Gastrocnemius medialis (tissue), 4 donors: ENCODE measurements around the gene CAMTA1.

ENCODE experiments used
- CTCF ChIP-seq, 5 experiments: fragments of 450-650 bp in 3 of 5; fragments of 200-600 bp in 2 of 5; sonication (generic) in 2 of 5; IDR thresholded peaks in 4 of 5; conservative IDR thresholded peaks in 1 of 5; 1 replicate in 4 of 5; 2 replicates in 1 of 5; pipeline ENCODE4 v1.5.1; 2016 to 2019; ENCODE audit warnings: antibody characterized with exemption in 5 of 5, mild to moderate bottlenecking in 3 of 5, moderate library complexity in 3 of 5
- POLR2A ChIP-seq, 2 donors: fragments of 450-650 bp; IDR thresholded peaks; one replicate each; pipeline ENCODE4 v1.6.1; 2017; ENCODE audit warnings: antibody characterized with exemption in 2 of 2, mild to moderate bottlenecking in 2 of 2, moderate library complexity in 2 of 2

GRCh38 chr1:7760245-7760644, 975.0 kb downstream of the CAMTA1 start:
- TF ChIP-seq POLR2A (IDR thresholded peaks at IDR 0.05) = no peak
- TF ChIP-seq CTCF (IDR thresholded peaks at IDR 0.05 in 4 of 5, conservative IDR thresholded peaks at IDR 0.05 in 1 of 5) = no peak
